SIG-M5 treated with dmso at 0.1 percent for 504 hours (cell line): ENCODE measurements around the gene TTLL9.

Experiments used
- DNase-seq: peaks from one replicate; lab custom pipeline; 2025; ENCODE audit not compliant: unreplicated experiment; lab: John Stamatoyannopoulos, UW

Gene TTLL9

GRCh38 chr20:31836853-31837608, 33.4 kb upstream of the TTLL9 start:
- DNase-seq = no peak

GRCh38 chr20:31837896-31838397, 32.5 kb upstream of the TTLL9 start:
- DNase-seq = no peak

GRCh38 chr20:31838646-31839292, 31.7 kb upstream of the TTLL9 start:
- peak; percentile 34 for DNase-seq

- DNase-seq = no peak
These were observed 30.5 kb upstream of the TTLL9 start for GRCh38 chr20:31839782-31840487.

GRCh38 chr20:31840906-31841816, 29.3 kb upstream of the TTLL9 start:
- DNase-seq = no peak

- DNase-seq = no peak
These were observed 28.5 kb upstream of the TTLL9 start for GRCh38 chr20:31841928-31842327.

- no peak for DNase-seq
These were observed 27.8 kb upstream of the TTLL9 start for GRCh38 chr20:31842471-31843157.

GRCh38 chr20:31843288-31843687, 27.1 kb upstream of the TTLL9 start:
- no peak for DNase-seq

GRCh38 chr20:31843881-31844280, 26.6 kb upstream of the TTLL9 start:
- no peak for DNase-seq

- DNase-seq = no peak
These were observed 25.6 kb upstream of the TTLL9 start for GRCh38 chr20:31844737-31845299.

GRCh38 chr20:31845300-31845863, 25.1 kb upstream of the TTLL9 start, which contains the start of gene FOXS1:
Gene FOXS1 (minus strand): TSS chr20:31845604. CDS start chr20:31845542, 62 bp downstream.
- DNase-seq = no peak

- no peak for DNase-seq
These were observed 23.7 kb upstream of the TTLL9 start for GRCh38 chr20:31846793-31847138.

GRCh38 chr20:31848088-31848999, 22.1 kb upstream of the TTLL9 start:
- DNase-seq = no peak

GRCh38 chr20:31849306-31849930, 21.0 kb upstream of the TTLL9 start:
- no peak for DNase-seq

- DNase-seq = no peak
These were observed 19.0 kb upstream of the TTLL9 start for GRCh38 chr20:31851240-31851955.

- DNase-seq = no peak
These were observed 17.0 kb upstream of the TTLL9 start for GRCh38 chr20:31853481-31853880.

GRCh38 chr20:31856516-31856915, 13.9 kb upstream of the TTLL9 start:
- DNase-seq = peak; percentile 18
